Caco-2 (cell line): Measurements from ENCODE around the gene SCUBE3. TPM values are rescaled to one million over a fixed set of nuclear protein-coding genes. Genes with fewer than 3 reads are reported as not detected.

Source experiments
- BruUV-seq: library from RNA; stranded (reverse); fragments of 400-500 nt; replicated peaks from 2 replicates; lab custom pipeline; 2021; lab: Mats Ljungman, UMichigan
- CTCF ChIA-PET: fragments of 300-600 bp; sonication (Branson Sonifier 250); formaldehyde crosslinking; loops from one replicate; lab custom pipeline; 2022; ENCODE audit warnings: antibody characterized with exemption; lab: Charles Lee
- POLR2A ChIA-PET: fragments of 300-600 bp; sonication (Branson Sonifier 250); formaldehyde crosslinking; loops from one replicate; lab custom pipeline; 2022; ENCODE audit warnings: antibody characterized with exemption; lab: Charles Lee
- DNase-seq, 2 experiments: peaks; one replicate each; pipeline versions ENCODE4 v3.0.0 to v3.0.0-alpha.2; 2020 to 2022
- H3K27me3 ChIP-seq: replicated peaks from 2 replicates; pipeline ENCODE4 v1.6.0; 2011; ENCODE audit warnings: low read length; ENCODE audit not compliant: control insufficient read depth, insufficient read depth
- H3K36me3 ChIP-seq: 2 replicates; pipeline ENCODE4 v1.5.1; 2011; ENCODE audit warnings: low read length; ENCODE audit not compliant: control insufficient read depth, insufficient read depth
- H3K4me1 ChIP-seq: fragments of 250-450 bp; sonication (Bioruptor Pico); 2 replicates; pipeline ENCODE4 v1.5.1; 2020; ENCODE audit warnings: mild to moderate bottlenecking
- H3K4me3 ChIP-seq: 2 replicates; pipeline ENCODE4 v1.5.1; 2011; ENCODE audit warnings: low read depth, mild to moderate bottlenecking, control low read depth, low read length
- H3K9me3 ChIP-seq: fragments of 250-450 bp; sonication (Bioruptor Pico); 2 replicates; pipeline ENCODE4 v1.5.1; 2020; ENCODE audit warnings: mild to moderate bottlenecking, moderate library complexity
- H3K27ac Mint-ChIP-seq: one replicate; pipeline ENCODE4 v1.8.0; 2022; ENCODE audit warnings: mixed read lengths; ENCODE audit not compliant: unreplicated experiment
- H3K27me3 Mint-ChIP-seq: one replicate; pipeline ENCODE4 v1.8.0; 2022; ENCODE audit warnings: mixed read lengths; ENCODE audit not compliant: insufficient read depth, unreplicated experiment
- H3K36me3 Mint-ChIP-seq: one replicate; pipeline ENCODE4 v1.8.0; 2022; ENCODE audit warnings: mild to moderate bottlenecking, mixed read lengths; ENCODE audit not compliant: insufficient read depth, unreplicated experiment
- H3K4me1 Mint-ChIP-seq: one replicate; pipeline ENCODE4 v1.8.0; 2022; ENCODE audit warnings: low read depth, mixed read lengths; ENCODE audit not compliant: unreplicated experiment
- H3K4me3 Mint-ChIP-seq: one replicate; pipeline ENCODE4 v1.8.0; 2022; ENCODE audit warnings: mild to moderate bottlenecking, moderate library complexity, mixed read lengths; ENCODE audit not compliant: unreplicated experiment
- H3K9me3 Mint-ChIP-seq: one replicate; pipeline ENCODE4 v1.8.0; 2022; ENCODE audit warnings: mixed read lengths; ENCODE audit not compliant: unreplicated experiment
- CTCF ChIP-seq, 2 experiments: fragments of 200-600 bp in 1 of 2; IDR thresholded peaks; 1 replicate in 1 of 2; 2 replicates in 1 of 2; pipeline versions ENCODE4 v1.5.1 to v1.8.0; 2011 to 2022; ENCODE audit warnings: antibody characterized with exemption in 1 of 2, control low read depth in 1 of 2, inconsistent platforms in 1 of 2, low read depth in 1 of 2, low read length in 1 of 2, mild to moderate bottlenecking in 1 of 2, moderate library complexity in 1 of 2; ENCODE audit not compliant: insufficient read depth in 1 of 2, severe bottlenecking in 1 of 2, unreplicated experiment in 1 of 2
- intact Hi-C: fragments of 100-400 bp; cut with micrococcal nuclease; formaldehyde crosslinking; loops from one replicate; pipeline ENCODE4 v1.10.0; 2022; ENCODE audit not compliant: unreplicated experiment
- total RNA-seq: library from RNA; stranded (reverse); gene quantifications from 2 replicates; pipeline ENCODE4 v1.2.3, GENCODE V29; 2022

Gene SCUBE3
- total RNA-seq, 1 experiment from 2014 or later: 1.3 TPM

- Histone ChIP-seq H3K27me3 (no peaks in the 10 kb centered on the region), H3K36me3 (no peaks in the 10 kb centered on the region), H3K4me1 (peaks cover 5% of the 10 kb centered on the region; the same call in 1 of the 2 replicates), H3K9me3 (no peaks in the 10 kb centered on the region), H3K4me3 (no peak overlapping the region)
- ChIA-PET CTCF (no interaction called here), POLR2A (no interaction called here)
- no peak overlapping the region for H3K27ac Mint-ChIP-seq
- TF ChIP-seq CTCF (IDR thresholded peaks at IDR 0.05; ENCODE audit: insufficient read depth in 1 of 2, low read depth in 1 of 2, low read length in 1 of 2, severe bottlenecking in 1 of 2, unreplicated experiment in 1 of 2): no peak
- DNase-seq: no peak
- no peak overlapping the region for H3K4me3 Mint-ChIP-seq
- no peaks in the 10 kb centered on the region for H3K9me3 Mint-ChIP-seq
- intact Hi-C loops: no loop called here
- H3K36me3 Mint-ChIP-seq: peaks cover 9% of the 10 kb centered on the region
- no peaks in the 10 kb centered on the region for H3K27me3 Mint-ChIP-seq
- BruUV-seq: no TSS peak
- H3K4me1 Mint-ChIP-seq: peaks cover 9% of the 10 kb centered on the region
These were observed 48.8 kb downstream of the SCUBE3 start for GRCh38 chr6:35262596-35262995.

- Histone ChIP-seq H3K9me3 (no peaks in the 10 kb centered on the region), H3K36me3 (no peaks in the 10 kb centered on the region), H3K27me3 (no peaks in the 10 kb centered on the region), H3K4me1 (peaks cover 5% of the 10 kb centered on the region; the same call in 1 of the 2 replicates), H3K4me3 (no peak overlapping the region)
- no peak for DNase-seq
- intact Hi-C loops: no loop called here
- Mint-ChIP-seq H3K4me1 (peaks cover 9% of the 10 kb centered on the region), H3K27me3 (no peaks in the 10 kb centered on the region), H3K36me3 (no peaks in the 10 kb centered on the region), H3K4me3 (no peak overlapping the region), H3K27ac (no peak overlapping the region), H3K9me3 (no peaks in the 10 kb centered on the region)
- ChIA-PET CTCF (no interaction called here), POLR2A (no interaction called here)
- TF ChIP-seq CTCF (IDR thresholded peaks at IDR 0.05; ENCODE audit: insufficient read depth in 1 of 2, low read depth in 1 of 2, low read length in 1 of 2, severe bottlenecking in 1 of 2, unreplicated experiment in 1 of 2): no peak
- BruUV-seq: no TSS peak
These were observed 51.0 kb downstream of the SCUBE3 start for GRCh38 chr6:35264550-35265274.

GRCh38 chr6:35265523-35265922 is 51.8 kb downstream of the SCUBE3 start:
- no peaks in the 10 kb centered on the region for H3K9me3 ChIP-seq
- Mint-ChIP-seq H3K27me3 (no peaks in the 10 kb centered on the region), H3K27ac (no peak overlapping the region), H3K4me3 (no peak overlapping the region), H3K4me1 (peaks cover 6% of the 10 kb centered on the region), H3K36me3 (no peaks in the 10 kb centered on the region), H3K9me3 (no peaks in the 10 kb centered on the region)
- H3K4me3 ChIP-seq: no peak overlapping the region
- no TSS peak for BruUV-seq
- ChIA-PET CTCF (no interaction called here), POLR2A (no interaction called here)
- intact Hi-C loops: no loop called here
- no peak for TF ChIP-seq CTCF (IDR thresholded peaks at IDR 0.05; ENCODE audit: insufficient read depth in 1 of 2, low read depth in 1 of 2, low read length in 1 of 2, severe bottlenecking in 1 of 2, unreplicated experiment in 1 of 2)
- DNase-seq: no peak
- peaks cover 2% of the 10 kb centered on the region; the same call in 1 of the 2 replicates for H3K4me1 ChIP-seq
- H3K27me3 ChIP-seq: no peaks in the 10 kb centered on the region
- no peaks in the 10 kb centered on the region for H3K36me3 ChIP-seq
